GM19455 (cell line): ENCODE measurements around the gene DCBLD2.
"Not testable (repeated sequence)": the region's sequence is repeated elsewhere in the genome, so short reads cannot be mapped to it uniquely, and the experiment has no call there.

ENCODE experiments used
- ATAC-seq: cut with Tn5 transposase; IDR thresholded peaks from one replicate; pipeline ENCODE4 v1.9.1; 2021; ENCODE audit not compliant: unreplicated experiment

Gene DCBLD2

DNA sequence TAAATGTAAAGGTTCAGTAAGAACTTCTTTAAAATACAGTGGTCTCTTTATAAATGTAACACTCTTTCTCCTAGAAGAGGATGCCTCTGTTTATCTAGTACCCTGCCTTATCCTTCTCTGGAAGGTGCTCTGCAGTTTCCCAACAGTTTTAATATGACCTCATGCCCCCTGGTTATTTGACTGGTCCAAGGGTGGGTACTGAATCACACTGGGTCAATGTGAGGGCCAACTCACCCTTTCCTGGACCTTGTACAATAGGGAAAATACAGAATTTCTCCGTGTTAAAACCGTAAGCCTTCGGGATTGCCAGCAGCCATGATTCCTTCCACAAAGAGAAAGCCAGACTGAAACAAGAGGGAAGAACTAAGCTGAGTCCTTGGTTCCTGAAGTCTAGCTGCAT is 9.2 kb downstream of the DCBLD2 start:
- no peak for ATAC-seq

DNA sequence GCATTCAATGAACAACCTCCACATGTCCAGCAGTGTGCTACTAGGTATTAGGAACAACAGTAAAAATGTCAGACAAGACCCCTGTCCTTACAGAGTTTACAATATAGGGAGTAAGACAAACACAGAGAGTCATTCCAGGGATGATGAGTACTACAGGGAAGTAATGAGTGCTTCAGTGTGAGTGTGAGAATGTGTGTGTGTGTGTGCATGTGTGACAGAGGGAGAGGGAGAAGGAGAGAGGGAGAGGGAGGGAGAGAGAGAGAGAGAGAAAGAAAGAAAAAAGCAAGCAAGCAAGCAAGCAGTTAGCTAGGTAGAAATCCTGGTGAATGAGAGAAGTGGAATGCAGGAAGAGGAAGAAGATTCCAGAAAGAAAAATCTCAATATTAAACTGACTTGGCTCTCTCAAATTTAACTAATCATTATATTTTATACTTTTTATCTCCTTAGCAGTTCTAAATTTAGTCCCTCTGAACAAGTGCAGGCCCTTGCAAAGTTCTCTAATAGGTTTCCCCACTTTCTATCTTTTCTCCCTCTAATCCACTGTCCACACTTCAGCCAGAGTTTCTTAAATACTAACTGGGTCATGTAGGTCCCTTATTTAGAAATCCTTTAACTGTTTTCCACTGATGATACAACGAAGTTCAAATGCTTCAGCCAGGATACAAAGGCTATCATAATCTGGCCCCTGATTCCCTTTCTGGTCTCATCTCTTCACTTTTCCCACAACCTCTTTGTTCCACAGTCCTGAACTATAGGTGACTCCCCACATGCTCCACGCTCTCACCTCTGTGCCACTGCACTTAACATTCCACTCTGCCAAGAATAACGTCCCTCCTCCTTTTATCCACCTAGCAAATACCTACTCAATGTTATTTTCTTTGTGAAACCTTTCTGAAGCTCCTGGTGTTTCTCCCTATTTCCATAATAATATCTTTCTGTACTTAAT is 10.3 kb downstream of the DCBLD2 start:
- no peak for ATAC-seq

DNA sequence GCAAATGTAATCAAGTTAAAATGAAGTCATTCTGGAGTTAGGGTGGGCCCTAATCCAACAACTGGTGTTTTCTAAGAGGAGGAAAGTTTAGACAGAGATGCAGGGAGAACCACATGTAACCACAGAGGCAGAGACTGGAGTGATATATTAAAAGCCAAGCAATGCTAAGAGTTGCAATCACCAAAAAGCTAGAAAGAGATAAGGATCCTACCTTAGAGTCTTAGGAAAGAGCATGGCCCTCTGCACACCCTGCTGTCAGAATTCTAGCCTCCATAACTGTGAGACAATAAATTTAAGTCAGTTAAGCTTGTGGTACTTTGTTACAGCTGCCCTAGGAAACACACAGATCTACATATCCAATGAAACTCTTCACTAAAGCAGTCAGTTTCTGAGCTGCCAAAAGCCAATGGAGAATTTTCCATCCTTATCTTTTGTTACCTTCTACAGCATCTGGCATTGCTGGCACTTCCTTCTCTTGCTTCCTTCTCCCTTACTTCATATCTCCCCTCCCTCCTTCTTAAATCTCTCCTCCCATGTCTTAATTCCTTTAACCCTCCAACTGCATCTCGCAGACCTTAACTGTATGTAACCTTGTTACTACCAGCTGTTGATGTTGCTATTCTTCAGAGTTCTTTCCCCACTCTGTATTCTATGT is 11.2 kb downstream of the DCBLD2 start:
- ATAC-seq = no peak

DNA sequence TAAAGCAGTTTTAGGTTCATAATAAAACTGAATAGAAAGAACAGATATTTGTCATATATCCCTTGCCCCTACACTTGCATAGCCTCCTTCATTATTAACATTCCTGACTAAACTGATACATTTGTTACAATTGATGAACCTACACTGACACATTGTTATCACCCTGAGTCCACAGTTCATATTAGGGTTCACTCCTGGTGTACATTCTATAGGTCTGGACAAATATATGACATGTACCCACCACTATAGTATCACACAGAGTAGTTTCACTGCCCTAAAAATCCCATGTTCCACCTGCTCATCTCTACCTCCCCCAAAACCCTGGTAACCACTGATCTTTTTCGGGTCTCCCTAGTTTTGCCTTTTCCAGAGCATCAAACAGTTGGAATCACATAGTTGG is 13.8 kb downstream of the DCBLD2 start:
- no peak for ATAC-seq

DNA sequence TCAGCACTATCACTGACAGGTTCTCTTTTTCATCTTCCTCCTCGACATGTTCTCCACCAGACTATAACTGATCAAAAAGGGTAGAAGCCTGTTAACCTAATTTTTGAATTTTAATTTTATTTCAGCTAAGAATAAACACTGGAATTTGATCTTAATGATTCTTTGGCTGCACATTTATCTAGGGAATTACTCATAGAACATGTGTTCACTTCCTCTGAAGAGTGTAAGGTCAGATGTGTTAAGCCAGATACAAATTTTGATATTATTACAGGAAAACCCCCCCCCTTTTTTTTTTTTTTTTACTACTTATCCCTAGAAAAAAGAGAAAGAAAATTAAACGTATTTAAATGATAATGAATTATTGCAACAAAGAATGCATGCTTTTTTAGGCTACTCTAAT is 15.0 kb downstream of the DCBLD2 start:
- no peak for ATAC-seq

DNA sequence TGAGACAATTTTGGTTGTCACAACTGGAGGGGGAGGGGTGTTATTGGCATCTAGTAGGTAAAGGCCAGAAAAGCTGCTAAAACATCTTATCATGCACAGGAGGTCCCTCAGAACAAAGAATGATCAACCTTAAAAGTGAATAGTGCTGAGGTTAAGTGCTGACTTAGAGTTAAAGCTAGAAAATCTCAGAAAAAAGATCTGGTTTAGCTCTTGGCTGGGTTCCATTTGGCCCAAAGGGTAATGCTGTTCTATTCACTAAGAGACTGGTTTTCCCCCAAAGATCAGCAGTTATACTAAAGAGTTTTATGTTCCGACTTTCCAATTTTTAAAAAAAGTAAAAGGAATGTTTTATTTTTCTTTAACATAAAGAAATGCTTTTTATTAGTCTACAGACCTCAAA is 15.6 kb downstream of the DCBLD2 start:
- ATAC-seq = no peak

DNA sequence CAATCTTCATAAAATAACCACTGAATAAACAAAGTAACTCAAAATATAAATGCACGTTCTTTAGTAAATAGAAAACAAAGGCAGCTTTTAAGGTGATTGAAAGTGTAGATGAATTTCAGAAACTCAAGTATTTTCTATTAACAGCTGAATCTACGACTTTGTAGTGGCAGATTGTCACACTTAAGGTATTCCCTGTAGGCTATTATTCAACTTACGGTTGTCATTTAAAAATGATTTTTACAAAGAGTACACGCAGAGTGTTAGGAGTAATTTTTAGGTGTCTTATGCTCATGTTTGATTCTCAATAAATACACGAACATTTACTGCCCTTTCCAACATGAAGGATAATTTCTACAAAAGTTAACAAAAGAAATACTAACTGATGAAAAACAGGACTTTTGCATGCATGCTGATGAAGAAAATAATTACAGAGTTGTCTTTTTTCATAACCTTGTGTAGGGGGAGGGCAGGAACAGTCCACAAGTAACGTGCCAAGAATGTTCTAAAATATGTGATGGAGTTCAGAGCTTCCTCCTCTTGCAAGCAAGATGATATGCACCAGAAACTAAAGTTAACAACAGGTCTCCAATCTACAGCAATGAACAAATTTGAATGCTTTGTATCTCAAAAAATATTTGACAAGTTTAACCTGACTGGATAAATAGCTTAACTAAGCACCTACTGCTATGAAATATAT is 16.7 kb downstream of the DCBLD2 start:
- ATAC-seq = no peak

DNA sequence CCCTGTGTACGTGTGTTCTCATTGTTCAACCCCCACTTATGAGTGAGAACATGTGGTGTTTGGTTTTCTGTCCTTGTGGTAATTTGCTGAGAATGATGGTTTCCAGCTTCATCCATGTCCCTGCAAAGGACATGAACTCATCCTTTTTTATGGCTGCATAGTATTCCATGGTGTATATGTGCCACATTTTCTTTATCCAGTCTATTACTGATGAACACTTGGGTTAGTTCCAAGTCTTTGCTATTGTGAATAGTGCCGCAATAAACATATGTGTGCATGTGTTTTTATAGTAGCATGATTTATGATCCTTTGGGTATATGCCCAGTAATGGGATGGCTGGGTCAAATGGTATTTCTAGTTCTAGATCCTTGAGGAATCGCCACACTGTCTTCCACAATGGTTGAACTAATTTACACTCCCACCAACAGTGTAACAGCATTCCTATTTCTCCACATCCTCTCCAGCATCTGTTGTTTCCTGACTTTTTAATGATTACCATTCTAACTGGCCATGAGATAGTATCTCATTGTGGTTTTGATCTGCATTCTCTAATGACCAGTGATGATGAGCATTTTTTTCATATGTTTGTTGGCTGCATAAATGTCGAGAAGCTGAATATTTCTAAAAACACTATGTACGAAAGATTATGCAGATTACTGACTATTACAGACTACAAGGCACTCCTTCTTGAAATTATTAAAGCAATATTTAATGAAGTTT is 18.7 kb downstream of the DCBLD2 start:
- ATAC-seq = not testable (repeated sequence)

DNA sequence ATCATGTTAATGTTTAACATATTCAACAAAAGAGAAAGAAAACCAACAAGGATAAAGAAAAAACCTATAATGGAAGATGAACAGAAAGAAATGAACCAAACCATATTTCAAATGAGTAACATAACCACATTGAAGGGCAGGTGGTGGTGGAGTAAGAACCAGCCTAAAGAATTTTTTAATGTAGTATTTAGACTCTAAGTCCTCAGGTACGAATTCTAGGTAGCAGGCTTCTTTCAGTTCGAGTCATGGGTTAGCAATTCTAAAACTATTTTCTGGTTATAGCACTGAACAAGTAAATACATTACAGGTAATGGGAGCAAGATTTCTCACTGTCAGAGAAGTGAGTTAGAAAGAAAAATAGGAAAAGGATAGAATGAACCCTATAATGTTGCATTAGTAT is 24.4 kb downstream of the DCBLD2 start:
- no peak for ATAC-seq

DNA sequence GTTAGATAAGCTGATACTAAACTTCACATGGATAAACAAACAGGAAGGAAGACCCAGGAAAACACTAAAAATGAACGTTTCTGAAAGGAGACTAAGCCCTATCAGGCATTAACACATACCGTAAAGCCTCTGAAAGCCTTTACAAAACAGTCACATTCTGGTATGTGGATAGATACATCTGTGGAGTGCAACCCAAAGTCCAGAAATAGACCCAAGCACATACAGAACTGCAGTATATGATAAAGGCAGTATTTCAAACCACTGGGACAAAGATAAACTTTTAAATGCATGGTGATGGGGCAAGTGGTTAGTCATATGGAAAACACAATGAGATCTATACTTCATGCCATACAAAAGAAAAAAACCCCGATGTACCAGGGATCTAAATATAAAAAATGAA is 26.0 kb downstream of the DCBLD2 start:
- ATAC-seq = no peak

DNA sequence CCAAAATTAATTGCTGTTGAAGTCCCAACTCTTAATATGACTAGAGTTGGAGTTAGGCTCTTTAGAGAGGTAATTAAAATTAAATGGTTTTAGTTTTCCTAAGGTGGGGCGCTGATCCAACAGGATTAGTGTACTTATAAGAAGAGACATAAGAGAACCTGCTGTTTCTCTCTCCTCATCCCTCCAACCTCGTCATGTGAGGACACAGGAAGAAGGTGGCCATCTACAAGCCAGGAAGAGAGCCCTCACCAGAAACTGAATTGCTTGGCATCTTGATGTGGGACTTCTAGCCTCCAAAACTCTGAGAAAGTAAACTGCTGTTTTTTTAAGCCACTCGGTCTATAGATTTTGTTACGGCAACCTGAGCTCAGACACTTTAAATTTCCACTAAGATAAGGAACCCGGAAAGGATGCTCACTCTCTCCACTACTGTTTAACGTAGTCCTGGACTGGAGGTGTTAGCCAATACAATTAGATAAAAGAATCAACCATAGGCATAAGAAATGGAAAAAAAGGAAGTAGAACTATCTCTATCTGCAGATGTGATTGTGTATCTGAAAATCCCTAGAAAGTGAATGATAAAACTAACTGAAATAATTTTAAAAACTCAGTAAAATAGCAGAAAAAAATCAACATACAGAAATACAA is 26.8 kb downstream of the DCBLD2 start:
- no peak for ATAC-seq

DNA sequence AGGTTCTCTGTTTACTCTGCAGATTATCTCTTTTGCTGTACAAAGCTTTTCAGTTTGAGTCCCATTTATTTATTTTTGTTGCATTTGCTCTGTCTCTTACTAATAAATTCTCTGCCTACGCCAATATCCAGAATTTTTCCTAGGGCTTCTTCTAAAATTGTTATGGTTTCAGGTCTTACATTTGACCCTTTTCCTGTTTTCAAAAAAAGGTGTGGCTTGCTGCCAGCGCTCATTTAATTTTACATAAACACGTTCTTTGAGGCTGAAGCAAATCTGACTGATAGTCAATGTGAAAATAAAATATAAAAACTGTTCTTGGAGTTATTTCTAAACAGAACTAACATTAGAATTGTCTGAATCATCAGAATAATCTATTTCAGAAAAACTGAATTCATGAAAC is 32.1 kb downstream of the DCBLD2 start:
- ATAC-seq = no peak

DNA sequence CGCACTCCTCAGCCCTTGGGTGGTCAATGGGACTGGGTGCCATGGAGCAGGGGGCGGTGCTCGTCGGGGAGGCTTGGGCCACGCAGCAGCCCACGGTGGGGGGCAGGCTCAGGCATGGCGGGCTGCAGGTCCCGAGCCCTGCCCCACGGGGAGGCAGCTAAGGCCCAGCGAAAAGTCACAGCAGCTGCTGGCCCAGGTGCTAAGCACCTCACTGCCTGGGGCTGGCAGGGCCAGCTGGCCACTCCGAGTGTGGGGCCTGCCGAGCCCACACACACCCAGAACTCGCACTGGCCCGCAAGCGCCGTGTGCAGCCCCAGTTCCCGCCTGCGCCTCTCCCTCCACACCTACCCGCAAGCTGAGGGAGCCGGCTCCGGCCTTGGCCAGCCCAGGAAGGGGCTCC is 43.5 kb downstream of the DCBLD2 start:
- not testable (repeated sequence) for ATAC-seq

DNA sequence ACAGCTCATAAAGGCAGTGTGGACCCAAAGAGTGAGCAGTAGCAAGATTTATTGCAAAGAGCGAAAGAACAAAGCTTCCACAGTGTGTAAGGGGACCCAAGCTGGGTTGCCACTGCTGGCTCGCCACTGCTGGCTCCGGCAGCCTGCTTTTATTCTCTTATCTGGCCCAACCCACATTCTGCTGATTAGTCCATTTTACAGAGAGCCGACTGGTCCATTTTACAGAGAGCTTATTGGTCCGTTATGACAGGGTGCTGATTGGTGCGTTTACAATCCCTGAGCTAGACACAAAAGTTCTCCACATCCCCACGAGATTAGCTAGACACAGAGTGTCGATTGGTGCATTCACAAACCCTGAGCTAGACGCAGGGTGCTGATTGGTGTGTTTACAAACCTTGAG is 44.2 kb downstream of the DCBLD2 start:
- ATAC-seq = not testable (repeated sequence)

DNA sequence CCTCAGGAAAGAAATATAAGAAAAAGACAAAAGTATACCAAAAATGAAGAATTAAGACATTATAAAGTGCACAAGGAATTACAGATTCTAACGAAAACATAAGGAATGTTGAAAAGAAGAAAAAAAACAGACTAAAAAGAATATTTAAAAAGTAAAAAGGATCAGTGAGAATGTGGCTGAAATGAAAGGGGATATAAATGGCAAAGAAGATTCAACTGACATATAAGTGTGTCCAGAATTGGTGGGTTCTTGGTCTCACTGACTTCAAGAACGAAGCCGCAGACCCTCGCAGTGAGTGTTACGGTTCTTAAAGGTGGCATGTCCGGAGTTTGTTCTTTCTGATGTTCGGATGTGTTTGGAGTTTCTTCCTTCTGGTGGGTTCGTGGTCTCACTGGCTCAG is 44.8 kb downstream of the DCBLD2 start:
- no peak for ATAC-seq

DNA sequence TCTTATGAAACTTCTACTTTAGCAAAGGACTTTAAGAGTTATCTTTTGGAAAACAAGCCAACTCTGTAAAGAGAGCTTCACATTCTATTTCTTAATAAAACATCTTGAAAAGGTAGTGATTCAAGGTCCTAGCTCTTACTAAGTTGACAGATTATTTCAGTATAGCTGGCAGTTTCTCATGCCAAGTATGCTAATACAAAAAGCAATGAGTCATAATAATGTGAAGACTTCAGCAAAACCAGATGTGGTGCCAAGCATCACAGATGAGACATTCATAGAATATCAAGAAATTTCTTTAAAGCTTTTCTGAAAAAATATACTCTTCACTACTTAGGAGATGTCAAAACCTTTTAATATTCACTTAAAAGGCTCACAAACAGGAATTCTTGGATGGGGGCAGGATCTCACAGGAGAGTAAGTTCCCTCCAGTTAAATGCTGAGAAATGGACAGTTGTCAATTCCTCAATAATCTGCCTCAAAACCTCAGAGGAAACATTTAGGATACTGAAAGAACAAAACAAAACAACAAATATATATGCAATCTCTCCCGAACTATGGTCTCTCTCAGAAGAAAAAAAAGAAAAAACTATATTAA is 45.6 kb downstream of the DCBLD2 start:
- no peak for ATAC-seq

DNA sequence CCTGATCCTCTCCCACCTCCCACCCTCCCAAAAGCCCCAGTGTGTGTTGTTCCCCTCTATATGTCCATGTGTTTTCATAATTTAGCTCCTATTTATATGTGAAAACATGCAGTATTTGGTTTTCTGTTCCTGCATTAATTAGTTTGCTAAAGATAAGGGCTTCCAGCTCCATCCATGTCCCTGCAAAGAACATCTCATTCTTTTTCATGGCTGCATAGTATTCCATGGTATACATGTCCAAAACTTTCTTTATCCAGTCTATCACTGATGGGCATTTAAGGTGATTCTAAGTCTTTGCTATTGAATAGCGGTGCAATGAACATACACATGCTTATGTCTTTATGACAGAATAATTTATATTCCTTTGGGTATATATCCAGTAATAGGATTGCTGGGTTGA is 53.4 kb downstream of the DCBLD2 start:
- ATAC-seq = no peak

DNA sequence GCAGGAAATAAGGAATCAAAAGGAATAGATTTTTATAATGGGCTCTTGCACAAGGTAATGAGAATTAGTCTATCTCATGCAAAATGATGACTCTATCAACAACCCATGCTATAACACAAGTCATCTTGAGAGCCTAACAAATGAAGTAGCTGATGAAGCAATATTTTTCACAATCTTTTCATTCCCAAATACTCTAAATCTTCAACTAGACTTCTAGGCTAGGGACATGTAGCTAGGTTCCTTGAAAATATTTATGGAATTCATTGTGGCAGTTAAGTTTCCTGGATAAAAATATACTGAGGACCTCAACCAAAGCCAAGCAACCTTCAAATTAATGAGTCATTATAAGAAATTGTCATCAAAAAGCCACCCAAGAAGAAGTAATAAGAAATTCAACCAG is 55.4 kb downstream of the DCBLD2 start:
- ATAC-seq = no peak

DNA sequence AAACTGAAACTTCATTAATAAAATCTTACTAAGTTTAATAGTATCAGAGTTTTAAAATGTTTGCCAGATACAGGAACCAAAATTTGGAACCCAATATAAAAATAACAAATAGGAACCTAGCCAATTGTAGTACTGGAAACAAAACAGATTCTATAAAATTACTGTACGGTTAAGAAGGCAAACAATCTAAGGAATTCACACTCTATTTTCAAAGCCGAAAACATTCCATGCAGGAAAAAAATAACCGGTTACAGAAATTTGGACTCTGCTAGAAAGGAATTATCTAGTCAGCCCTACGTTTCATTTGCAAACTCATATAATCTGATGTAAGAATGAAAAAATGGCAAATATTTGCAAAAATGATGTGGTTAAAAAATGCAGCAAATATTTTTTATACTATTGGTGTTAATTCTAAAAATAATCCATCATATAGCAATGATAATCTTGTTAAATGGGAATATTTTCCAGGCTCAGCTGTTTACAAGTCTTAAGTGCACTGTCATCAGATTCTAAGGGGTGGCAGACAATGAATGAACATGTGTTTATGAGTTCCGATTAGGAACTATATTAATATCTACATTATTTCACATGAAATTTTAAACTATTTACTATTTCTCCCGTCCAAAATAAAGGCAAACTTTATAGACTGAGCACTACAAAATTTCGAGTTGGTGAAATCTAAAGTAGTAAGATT is 58.1 kb downstream of the DCBLD2 start:
- no peak for ATAC-seq

DNA sequence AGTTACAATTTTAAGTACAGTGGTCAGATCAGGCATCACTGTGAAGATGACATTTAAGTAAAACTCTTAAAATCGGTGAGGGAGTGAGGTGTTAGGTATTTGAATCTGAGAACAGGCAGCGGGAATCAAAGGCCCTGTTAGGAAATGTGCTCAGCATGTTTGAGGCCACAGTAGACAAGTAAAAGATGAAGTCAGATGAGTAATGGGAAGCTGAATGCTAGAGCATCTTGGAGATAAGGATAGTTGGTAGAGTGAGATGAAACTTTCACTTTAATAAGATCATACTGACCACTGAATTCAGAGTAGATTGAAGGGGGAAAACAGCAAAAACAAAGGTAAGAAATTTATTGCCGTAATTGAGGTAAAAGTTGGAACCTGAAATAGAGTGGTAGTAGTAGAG is 61.6 kb downstream of the DCBLD2 start:
- no peak for ATAC-seq
